ENCODE measurements around the gene LSM4.

DNA sequence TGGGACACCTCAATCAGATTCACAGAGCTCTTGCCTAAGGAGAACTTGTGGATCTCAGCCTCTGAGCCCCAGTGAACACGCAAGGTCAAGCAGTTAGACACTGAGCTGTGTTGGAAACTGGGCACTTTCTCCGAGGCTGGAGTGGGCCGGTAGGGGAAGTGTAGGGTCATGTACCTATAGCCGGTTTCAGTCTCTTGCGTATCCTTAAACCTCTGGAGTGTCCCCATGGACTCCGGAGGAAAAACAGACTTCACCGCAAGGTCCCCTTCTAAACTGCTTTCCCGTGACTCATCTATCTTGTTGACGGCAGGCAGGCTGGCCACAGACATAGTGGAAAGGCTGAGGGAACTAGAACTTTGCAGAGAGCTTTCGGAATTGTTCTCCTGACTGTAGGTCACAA, 60.0 kb downstream of the LSM4 start:
- TF ChIP-seq, protein P1, sequence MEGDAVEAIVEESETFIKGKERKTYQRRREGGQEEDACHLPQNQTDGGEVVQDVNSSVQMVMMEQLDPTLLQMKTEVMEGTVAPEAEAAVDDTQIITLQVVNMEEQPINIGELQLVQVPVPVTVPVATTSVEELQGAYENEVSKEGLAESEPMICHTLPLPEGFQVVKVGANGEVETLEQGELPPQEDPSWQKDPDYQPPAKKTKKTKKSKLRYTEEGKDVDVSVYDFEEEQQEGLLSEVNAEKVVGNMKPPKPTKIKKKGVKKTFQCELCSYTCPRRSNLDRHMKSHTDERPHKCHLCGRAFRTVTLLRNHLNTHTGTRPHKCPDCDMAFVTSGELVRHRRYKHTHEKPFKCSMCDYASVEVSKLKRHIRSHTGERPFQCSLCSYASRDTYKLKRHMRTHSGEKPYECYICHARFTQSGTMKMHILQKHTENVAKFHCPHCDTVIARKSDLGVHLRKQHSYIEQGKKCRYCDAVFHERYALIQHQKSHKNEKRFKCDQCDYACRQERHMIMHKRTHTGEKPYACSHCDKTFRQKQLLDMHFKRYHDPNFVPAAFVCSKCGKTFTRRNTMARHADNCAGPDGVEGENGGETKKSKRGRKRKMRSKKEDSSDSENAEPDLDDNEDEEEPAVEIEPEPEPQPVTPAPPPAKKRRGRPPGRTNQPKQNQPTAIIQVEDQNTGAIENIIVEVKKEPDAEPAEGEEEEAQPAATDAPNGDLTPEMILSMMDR (IDR thresholded peaks at IDR 0.05), result no peak
- TF ChIP-seq EP300 (IDR thresholded peaks at IDR 0.05; ENCODE audit: low read depth), result no peak
- no peak for TF ChIP-seq POLR2AphosphoS5 (IDR thresholded peaks at IDR 0.05)
- no peak for TF ChIP-seq POLR2A (IDR thresholded peaks at IDR 0.05)
